Neural cell (in vitro differentiated cells): ENCODE data around the gene MN1.

Experiments used
- CTCF ChIP-seq: fragments of 450-650 bp; IDR thresholded peaks from 2 replicates; pipeline ENCODE4 v1.5.1; 2014; ENCODE audit warnings: antibody characterized with exemption, mild to moderate bottlenecking, moderate library complexity; ENCODE audit not compliant: poor library complexity, severe bottlenecking
- EZH2 ChIP-seq: fragments of 200-600, 300-800 bp; shearing (Covaris generic), sonication (generic); IDR thresholded peaks from 2 replicates; pipeline ENCODE4 v1.6.1; 2014; ENCODE audit warnings: antibody characterized with exemption, low read length, borderline replicate concordance, mild to moderate bottlenecking; ENCODE audit not compliant: insufficient read depth, poor library complexity, severe bottlenecking
- POLR2AphosphoS5 ChIP-seq: IDR thresholded peaks from 2 replicates; pipeline ENCODE4 v1.6.1; 2012
- TAF1 ChIP-seq: IDR thresholded peaks from 2 replicates; pipeline ENCODE4 v1.6.1; 2012; ENCODE audit warnings: low read depth

- TF ChIP-seq POLR2AphosphoS5 (peak; percentile 15), EZH2 (no peak), CTCF (no peak), TAF1 (no peak)
These were observed 1.7 kb downstream of the MN1 start for GRCh38 chr22:27799827-27800249.
